HUDEP-2 (cell line): ENCODE results near the gene TSPAN15.

Experiments
- DNase-seq, 76 experiments: peaks; one replicate each; lab custom pipeline; 2025; ENCODE audit not compliant: unreplicated experiment in 76 of 76; lab: John Stamatoyannopoulos, UW

TSPAN15 gene

DNA sequence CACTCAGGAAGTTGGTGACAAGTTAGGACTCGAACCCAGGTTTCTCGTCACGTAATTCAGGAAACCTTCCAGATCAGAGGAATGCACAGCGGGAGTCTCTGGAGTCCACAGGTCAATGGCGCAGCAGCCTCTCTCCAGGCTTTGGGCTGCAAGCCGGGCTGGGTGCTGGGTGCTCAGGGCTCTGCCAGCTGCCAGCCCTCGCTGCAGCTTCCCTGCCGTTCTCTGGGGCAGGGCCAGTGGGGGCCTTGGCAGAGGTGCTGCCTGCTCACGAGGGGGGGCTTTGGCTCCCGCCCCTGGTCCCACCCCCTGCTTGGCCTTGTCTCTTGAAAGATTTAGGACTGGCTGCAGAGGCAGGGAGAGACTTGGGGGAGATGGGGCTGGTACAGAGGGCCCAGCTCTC is 34.6 kb upstream of the TSPAN15 start, which contains the start of gene TACR2:
TSS of gene TACR2 (minus strand) at position 224 of the 400 bp plus-strand sequence. CDS start 595 bp downstream, outside the sequence.
- no peak for DNase-seq

DNA sequence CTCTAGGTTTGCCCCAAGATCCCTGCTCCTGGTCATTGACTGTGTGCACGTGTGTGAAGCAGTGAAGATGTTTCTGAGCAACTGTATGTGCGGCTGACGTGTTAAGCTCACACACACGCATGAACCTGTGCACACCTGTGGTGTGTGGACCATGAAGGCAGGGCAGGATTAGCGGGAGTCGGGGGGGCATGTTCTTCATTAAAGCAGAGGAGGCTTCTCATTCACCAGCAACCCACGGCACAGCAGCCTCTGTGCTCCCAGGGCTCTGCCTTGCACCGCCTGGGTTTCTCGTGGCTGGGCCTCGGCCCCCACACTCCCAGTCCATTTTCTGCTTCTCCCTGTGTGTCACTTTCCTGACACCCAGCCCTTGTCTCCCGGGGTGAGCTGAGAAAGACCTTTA is 33.7 kb upstream of the TSPAN15 start:
- no peak for DNase-seq

DNA sequence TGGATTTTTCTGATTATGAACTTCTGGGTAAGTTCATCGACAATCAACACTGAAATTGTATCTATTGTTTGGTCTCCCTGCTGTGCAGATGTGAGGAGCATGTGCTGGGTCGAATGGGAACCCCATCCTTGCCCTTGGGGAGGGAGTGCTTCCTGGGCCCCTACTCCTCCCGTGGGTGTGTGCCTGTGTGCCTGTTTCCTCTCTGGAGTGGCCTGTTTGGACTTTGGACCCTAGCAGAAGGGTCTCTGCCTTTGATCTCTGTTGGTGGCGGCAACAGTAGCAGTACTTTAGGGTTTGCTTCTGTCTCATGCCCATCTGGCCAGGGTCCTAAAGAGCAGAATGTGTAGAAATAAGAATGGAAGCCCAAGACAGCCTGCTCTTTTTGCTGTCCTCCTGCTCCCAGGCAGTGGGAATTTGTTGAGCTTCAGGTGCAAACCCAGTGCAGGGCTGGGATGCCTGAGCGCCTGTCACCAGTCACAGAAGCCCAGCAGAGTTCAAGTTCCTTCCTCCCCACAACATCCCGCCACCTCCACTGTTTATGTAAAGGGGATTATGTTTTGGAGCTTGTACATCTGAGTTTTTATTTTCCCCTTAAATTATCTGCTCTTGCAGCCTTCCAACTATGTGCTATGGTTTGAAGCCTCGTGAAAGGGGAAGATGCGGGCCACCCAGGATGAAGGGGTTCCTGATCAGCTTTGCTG is 33.1 kb upstream of the TSPAN15 start:
- no peak for DNase-seq

- DNase-seq, result no peak
Observed at GRCh38 chr10:69419096-69419743, 32.0 kb upstream of the TSPAN15 start.

DNA sequence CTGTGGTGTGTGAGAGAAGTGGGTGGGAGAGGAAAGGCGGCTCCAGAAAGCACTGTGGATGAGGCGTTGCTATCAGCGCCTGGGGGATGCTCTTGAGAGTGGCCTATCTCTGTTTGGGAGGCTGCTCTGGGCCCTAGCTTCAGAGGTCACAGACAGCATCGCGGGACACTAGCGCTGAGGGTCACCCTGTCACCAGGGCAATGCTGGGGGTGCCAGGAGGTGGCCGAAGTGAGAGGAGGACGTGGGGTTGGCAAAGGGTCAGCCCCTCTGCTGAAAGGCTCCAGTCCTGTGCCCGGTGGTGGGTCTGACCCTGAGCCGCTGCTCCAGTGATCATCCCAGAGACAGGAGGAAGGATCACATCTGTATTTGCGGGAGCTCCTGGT is 31.5 kb upstream of the TSPAN15 start:
- DNase-seq, result no peak

DNA sequence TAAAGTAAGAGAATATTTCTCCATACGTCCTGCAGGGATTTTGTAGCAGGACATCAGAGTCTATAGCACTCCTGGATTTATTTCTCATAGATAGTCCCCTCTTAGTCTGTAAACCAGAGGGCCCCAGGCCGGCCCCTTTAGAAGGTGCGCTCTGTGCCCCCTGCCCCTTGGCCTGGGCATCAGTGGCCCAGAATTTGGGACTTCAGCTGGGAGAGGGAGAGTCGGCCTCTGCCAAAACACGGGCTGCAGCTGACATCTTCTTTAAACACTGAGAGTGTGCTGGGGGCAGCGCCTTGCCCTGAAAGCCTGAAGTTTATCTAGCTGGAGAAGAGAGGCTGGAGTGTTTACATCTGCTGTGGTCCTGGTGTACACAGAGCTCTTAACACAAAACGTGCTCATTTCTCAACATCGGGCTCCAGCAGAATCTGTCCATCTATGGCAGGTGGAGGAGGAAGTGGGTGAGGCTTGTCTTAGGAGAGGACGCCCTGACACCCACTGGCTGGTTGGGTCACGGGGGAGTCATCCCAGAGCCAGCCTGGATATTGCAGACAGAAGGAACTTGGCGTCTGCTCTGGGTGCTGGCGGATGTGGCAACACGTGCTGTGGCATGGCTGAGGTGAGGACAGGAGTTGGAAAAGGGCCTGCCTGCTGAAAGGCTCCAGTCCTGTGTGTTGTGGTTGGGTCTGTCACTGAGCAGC is 29.5 kb upstream of the TSPAN15 start:
- no peak for DNase-seq

DNA sequence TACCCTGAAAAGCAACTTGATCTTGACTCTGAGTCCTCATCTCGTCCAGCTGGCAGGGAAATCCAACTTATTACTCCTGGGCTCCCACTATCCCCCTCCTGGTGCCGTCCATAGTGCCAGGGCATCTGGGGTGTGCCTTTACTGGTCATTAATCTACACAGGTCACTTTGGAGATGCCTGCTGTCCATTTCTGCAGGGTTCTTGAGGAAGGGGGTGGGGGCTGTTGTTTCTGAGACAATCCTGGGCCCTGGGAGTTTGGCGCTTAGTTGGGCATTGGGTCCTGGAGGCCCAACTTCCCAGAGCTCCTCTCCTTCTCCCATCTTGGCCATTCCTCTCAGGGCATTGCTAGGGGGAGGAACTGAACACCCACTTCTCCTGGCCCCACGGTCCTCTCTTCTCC is 28.6 kb upstream of the TSPAN15 start:
- no peak for DNase-seq

- no peak for DNase-seq
Observed at GRCh38 chr10:69425041-69425440, 26.2 kb upstream of the TSPAN15 start.

DNA sequence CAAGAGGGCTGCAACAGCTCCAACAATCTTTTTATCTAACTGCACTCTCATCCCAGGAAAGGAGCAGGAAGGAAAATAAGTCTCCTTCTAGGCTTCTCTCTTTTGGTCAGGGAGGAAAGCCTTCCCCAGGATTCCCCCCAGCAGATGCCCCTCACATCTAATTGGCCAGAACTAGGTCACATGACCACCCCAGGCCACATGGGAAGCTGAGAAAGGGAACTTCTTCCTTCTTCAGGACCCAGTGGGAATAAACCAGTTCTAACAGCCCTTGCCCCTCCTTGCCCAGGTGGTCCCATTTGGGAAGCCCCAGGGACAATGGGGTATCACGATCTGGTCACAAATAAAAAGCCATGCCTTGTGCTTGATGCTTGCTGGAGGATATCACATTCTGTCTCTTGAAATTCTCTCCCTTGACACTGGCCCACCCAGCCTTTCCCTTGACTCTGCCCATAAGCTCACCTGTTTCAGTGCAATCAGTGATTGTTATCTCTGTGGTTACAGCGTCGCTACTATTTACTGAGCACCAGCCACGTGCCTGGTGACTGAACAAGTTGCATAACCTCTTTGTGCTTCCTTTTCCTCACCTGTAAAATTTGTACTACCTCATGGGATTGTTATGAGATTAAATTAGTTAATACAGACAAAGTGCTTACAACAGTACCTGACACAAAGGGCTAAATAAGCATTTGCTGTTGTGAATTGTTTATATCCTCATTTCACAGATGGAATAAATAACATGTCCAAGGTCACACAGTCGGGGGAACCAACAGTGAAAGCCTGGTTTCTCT is 25.6 kb upstream of the TSPAN15 start:
- no peak for DNase-seq

DNA sequence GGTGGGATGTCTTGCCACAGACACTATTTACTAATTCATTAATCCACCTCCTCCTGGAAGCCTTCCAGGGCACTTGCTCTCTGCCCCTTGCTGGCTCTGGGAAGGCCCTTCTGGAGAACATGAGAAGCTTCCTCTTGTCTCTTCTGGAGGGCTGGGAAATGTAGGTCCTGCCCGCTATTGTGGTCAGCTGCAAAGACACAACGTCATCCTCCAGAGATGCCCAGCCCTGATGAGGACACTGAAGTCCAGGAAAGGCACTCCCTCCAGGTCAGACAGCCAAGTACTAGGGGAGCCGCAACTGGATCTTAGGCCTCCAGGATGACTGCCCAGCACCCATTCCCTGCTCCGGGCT is 24.9 kb upstream of the TSPAN15 start:
- no peak for DNase-seq

- DNase-seq, result no peak
Observed at GRCh38 chr10:69428165-69428564, 23.1 kb upstream of the TSPAN15 start.

- DNase-seq, result no peak
Observed at GRCh38 chr10:69434169-69434568, 17.1 kb upstream of the TSPAN15 start.

DNA sequence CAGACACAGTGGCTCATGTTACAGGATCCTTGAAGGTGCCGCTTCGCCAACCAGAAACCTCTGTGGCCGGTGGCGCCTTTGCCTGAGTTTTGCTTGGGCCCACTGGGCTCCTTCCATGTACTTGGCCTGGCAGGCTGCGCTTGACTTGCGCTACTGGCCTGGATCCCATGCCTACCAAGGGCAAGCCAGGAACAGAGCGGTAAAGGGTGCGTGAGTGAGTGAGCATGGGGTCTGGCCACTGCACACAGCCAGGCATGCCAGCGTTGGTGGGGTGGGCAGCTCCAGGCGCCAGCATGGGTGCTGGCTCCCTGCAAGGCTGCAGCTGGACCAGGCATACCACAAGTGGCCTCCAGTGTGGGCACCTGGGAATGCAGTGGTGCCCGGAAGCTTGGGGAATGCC is 16.3 kb upstream of the TSPAN15 start:
- DNase-seq, result no peak

DNA sequence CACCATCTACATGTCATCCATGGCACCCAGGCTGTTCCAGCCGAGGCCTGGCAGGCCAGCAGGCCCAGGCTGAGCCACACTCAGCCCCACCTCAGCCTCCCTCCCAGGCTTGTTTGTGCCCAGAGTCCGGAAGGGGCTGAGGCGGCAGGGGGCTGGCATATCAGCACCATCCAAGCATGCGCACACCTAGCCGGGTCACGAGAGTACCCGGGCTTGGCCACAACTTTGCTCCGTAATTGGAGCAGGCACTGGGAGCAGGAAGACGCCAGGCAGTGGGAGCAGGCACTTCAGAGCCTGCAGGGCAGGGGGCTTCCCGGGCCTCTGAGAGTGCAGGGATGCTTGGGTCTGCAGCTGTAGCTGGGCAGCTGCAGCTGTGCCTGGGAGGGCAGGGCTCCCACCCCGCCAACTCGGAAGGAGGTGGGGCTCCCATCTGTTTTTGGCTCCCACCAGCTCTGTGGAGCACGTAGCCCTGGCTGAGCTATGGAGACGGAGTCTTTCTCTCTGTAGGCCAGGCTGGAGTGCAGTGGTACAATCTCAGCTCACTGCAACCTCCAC is 15.2 kb upstream of the TSPAN15 start:
- no peak for DNase-seq

DNA sequence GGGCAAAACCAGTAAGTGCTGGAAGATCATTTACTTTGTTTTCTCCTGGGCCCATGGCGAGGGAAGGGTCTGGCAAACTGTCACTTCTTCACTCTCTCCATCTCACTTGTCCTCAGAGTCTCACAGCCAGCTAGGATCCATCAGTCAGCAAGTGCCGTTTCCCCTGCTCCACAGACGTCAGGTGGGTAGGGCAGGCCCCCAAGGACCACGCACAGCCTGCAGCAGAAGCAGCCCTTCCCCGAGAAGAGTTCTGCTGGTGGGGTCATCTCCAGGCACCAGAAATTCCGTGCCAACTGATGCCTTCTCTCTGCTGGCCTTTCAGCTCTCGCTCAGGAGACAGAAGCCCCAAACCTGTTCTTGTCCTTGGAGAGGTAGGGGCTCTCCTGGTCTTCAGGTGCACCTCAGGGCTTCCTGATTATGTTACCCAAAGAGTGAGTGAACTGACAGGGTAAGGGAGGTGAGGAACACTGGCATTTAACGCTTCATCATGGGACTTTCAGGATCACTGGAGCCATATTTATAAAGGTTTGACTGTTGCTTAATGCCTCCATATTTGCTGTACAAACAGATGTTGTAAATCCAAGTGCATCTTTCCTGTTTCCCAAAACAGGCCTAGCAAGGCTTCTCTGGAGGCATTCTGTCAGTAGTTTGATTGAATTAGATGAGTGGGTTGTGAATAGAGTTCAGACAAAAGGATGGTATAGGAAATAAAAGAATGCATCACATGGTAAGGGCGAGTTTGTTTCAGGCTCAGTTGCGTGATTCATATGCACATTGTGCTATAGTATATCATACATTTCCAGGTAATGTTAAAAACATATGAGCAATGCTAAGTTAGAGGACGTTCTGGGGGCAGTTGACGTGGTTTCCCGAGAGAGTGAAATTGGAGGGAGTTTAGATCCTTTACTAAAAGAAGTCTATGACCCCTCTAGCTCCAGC is 13.7 kb upstream of the TSPAN15 start:
- DNase-seq, result no peak

DNA sequence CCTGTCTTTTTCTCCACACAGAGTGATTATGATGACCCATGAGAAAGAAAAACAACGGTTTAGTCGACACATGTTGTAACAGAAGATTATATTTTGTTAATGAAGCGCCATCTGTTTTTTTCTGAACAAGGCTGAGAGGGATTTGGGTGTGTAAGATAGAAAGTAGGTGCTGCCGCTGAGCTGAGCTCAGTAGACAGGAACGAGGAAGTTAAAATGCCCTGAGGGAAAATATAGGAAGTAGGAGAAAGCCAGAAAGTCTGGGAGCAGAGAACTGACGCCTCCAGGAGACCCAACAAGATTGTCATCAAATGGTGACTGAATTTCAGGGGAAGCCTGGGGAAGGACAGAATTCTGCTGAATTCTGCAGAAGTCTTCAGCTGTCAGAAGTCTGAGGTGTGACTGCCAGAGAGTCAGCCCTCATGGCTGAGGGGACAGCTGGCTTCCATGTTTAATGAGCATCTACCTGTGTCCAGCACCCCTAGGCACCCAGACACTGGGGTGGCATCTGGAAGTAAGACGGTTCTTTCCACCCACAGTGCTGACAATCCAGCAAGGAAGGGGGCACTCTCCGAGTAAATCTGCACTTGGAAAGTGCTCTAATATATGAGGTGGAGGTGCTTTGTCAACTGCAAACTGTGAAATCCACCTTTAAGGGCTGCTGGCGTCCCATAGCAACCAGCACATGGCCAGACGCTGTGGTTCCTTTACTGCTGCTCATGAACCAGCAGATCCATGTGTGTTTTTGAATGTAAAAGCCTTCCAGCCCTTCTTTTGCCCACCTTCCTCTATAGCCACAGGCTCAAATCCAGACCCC is 12.5 kb upstream of the TSPAN15 start:
- no peak for DNase-seq

- DNase-seq, result no peak
Observed at GRCh38 chr10:69439350-69439739, 11.9 kb upstream of the TSPAN15 start.

- no peak for DNase-seq
Observed at GRCh38 chr10:69439813-69440506, 11.3 kb upstream of the TSPAN15 start.
